GM12875 (cell line): ENCODE measurements around the gene MRPL46.
A peak's percentile ranks its signal among the peaks of the same experiment; 100 is the strongest.

Experiments
- H3K4me3 ChIP-seq: one replicate; pipeline ENCODE4 v1.5.1; 2011; ENCODE audit warnings: low read depth, low read length, control low read depth
- TF ChIP-seq, protein P1 (sequence below): IDR thresholded peaks from 2 replicates; pipeline ENCODE4 v1.5.1; 2011; ENCODE audit warnings: low read depth, mild to moderate bottlenecking, control low read depth, inconsistent platforms, low read length, moderate library complexity, borderline replicate concordance; ENCODE audit not compliant: insufficient read depth

Gene MRPL46

DNA sequence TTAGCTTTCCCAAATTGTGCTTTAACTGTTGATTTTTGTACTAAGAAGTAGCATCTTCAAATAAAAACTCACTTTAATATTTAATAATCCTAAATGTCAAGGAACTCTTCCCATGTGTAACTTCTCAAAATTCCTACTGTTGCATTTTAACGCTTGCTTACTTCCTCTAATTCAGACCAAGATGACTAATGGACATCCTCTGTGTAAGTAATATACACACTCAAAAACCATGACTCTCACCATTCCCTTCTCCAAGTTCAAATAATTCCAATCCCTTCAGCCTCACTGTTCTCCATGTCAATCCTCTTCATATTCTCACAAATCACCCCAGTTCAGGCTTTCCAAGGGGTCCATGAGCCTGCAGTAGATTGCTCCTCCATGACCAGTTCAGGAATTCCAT, 13.0 kb downstream of the MRPL46 start:
- H3K4me3 ChIP-seq = no peak overlapping the region
- TF ChIP-seq, protein P1, sequence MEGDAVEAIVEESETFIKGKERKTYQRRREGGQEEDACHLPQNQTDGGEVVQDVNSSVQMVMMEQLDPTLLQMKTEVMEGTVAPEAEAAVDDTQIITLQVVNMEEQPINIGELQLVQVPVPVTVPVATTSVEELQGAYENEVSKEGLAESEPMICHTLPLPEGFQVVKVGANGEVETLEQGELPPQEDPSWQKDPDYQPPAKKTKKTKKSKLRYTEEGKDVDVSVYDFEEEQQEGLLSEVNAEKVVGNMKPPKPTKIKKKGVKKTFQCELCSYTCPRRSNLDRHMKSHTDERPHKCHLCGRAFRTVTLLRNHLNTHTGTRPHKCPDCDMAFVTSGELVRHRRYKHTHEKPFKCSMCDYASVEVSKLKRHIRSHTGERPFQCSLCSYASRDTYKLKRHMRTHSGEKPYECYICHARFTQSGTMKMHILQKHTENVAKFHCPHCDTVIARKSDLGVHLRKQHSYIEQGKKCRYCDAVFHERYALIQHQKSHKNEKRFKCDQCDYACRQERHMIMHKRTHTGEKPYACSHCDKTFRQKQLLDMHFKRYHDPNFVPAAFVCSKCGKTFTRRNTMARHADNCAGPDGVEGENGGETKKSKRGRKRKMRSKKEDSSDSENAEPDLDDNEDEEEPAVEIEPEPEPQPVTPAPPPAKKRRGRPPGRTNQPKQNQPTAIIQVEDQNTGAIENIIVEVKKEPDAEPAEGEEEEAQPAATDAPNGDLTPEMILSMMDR = no peak

DNA sequence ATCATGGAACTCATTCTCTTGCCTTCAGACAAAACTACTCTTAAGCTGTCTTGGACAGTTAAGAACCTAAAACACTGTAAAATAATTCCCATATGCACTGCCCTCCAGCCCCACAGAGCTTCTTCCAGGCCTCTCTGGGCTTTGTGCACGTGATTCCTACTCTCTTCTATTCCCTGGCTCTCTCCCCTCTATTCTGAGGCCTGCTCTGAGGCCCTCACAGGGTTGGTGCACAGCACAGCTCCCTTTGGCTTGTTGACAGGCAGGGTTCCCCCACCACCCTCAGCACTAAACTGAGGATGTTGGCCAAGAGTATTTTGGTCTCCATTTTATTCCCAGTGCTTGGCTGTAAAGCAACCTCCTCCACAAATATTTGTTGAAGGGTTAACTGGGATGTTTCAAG, 13.5 kb downstream of the MRPL46 start:
- TF ChIP-seq, protein P1 = no peak
- no peak overlapping the region for H3K4me3 ChIP-seq

DNA sequence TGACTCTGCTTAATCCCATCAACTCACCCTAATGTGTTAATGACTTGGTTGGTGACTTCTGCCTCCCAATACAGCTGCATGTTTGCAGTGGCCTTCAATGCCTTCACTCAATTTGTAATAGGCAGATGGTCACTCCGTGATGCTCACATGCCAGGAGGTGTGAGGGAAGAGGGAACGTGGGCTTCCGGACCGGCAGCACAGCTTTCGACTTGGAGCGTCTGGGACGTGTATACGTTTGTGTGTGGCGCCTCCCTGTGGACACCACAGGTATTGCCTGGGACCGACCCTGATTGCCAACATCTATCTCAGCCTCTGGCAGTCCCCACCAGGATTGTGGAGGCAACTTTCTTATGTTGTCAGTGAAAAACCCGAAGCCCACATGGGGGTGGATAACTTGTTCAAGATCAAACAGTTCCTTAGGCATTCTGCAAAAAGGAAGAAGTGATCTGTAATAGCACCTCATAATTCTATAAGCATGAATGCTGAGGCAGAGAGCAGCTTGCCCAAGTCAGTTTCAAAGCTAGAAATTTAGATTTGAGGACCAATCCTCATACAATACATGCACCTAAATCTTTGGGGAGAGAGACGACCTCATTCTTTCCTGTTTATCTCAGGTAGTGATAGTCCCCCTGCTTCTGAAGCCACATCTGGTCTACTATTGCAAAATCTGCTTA, 16.9 kb downstream of the MRPL46 start:
- no peak overlapping the region for H3K4me3 ChIP-seq
- TF ChIP-seq, protein P1 = peak; percentile 89

DNA sequence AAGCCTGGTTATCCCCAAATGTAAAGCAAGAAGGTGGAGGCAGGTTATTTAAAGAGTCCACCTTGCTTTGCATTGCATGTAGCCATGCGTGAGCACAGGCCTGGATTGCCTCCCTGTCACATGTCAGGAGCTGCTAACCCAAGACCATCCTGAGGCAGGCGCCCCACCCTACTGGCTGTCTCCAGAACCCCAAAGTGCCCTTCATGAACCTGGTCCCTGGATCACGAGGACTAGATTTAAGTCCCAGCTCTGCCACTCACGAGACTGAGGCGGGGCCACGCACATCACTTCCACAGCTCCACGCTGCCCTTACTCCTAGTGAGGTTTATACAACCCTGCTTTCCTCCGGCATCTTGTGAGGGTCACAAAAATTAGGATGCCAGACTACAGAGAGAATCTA, 17.6 kb downstream of the MRPL46 start:
- TF ChIP-seq, protein P1 = no peak
- no peak overlapping the region for H3K4me3 ChIP-seq

DNA sequence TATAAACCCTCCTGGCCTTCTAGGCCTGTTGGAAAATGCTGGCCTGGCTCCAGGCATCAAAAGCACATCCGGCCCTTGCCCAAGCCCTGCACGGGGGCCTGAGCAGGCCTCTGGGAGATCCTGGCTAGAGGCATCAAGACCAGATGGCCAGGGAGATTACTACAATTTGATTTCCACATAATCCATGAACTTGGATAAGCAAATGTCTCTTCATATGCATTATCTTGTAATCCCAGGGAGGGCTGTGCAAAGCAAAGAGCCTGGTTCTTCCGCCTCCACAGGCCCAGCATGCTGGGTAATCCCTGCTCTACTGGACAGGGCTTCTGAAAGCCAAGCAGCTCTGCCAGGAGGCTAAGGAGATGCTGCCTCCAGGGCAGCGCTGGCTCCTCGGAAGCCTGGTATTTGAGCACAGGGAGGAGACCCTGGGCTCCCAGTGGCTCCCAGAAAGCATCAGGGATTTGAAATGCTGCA, 18.2 kb downstream of the MRPL46 start:
- H3K4me3 ChIP-seq = no peak overlapping the region
- TF ChIP-seq, protein P1 = no peak

DNA sequence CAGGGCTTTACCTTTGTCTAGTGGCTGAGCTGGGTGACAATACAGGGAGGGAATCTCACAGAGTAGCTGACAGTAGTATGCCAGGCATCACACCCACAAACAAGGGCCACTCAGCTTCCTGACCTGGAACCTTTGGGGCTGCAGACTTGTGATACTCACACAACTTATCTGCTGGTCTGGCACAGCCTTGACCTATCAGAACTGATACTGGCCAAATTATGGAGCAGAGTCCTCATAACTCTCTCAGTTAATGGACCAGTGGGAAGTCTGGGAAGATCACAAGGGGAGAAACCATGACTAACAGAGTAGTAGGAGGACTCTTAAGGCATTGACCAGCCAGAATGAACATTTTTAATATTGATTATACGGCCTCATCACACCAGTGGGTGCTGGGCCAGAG, 19.4 kb downstream of the MRPL46 start:
- TF ChIP-seq, protein P1 = no peak
- no peak overlapping the region for H3K4me3 ChIP-seq

DNA sequence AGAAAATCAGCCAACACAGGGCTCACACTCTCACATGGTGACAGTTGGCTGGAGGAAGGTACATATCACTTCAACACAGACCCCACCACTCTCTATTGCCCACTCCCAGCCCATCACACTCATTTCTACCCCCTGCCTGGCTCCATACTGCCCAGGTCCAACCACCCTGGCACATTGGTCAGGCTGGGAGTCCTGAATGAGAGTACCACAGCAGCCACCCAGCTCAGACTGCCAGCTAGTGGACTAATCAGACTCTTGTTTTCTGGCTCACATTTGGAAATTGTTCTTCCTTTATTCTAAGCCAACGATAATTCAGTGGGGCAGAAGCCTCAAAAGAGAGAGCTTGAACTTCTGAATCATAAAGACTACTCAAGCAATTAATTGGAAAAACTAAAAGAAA, 20.0 kb downstream of the MRPL46 start:
- H3K4me3 ChIP-seq = no peak overlapping the region
- TF ChIP-seq, protein P1 = no peak
